ENCODE data around the gene PCDH12.

Gene PCDH12

DNA sequence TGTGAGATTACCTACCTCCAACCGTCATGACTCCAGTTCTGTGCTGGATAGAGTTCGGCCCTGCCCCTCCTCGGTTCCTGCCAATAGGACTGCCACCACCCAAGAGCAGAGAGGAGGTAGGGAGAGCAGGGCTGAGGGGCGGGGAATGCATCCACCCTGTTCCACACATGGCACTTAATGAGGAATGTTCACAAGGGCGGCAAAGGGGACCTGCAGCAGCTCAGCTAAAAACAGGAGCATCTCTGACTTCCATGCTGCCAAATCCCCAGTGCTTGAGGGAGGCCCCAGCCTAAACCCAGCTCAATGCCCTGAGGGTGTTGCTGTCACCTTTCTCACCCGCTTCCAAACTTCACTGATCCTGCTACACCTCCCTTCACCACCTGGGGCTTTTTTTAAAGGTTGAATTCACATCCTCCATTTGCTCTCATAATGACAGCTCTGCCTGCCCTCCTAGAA, 42.1 kb downstream of the PCDH12 start:
- TF ChIP-seq, protein P1, sequence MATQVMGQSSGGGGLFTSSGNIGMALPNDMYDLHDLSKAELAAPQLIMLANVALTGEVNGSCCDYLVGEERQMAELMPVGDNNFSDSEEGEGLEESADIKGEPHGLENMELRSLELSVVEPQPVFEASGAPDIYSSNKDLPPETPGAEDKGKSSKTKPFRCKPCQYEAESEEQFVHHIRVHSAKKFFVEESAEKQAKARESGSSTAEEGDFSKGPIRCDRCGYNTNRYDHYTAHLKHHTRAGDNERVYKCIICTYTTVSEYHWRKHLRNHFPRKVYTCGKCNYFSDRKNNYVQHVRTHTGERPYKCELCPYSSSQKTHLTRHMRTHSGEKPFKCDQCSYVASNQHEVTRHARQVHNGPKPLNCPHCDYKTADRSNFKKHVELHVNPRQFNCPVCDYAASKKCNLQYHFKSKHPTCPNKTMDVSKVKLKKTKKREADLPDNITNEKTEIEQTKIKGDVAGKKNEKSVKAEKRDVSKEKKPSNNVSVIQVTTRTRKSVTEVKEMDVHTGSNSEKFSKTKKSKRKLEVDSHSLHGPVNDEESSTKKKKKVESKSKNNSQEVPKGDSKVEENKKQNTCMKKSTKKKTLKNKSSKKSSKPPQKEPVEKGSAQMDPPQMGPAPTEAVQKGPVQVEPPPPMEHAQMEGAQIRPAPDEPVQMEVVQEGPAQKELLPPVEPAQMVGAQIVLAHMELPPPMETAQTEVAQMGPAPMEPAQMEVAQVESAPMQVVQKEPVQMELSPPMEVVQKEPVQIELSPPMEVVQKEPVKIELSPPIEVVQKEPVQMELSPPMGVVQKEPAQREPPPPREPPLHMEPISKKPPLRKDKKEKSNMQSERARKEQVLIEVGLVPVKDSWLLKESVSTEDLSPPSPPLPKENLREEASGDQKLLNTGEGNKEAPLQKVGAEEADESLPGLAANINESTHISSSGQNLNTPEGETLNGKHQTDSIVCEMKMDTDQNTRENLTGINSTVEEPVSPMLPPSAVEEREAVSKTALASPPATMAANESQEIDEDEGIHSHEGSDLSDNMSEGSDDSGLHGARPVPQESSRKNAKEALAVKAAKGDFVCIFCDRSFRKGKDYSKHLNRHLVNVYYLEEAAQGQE (IDR thresholded peaks at IDR 0.05; ENCODE audit: insufficient read depth in 1 of 2, low read depth in 2 of 2, low read length in 2 of 2): no peak
- TF ChIP-seq FOXP2 (optimal IDR thresholded peaks at IDR 0.05; ENCODE audit: borderline replicate concordance, extremely low read depth, extremely low read length, insufficient read depth): no peak
- TF ChIP-seq SIN3A (IDR thresholded peaks at IDR 0.05; ENCODE audit: borderline replicate concordance, insufficient read depth, low read length): no peak
- no peak for TF ChIP-seq POLR2AphosphoS5 (IDR thresholded peaks at IDR 0.05; ENCODE audit: low read depth, low read length)
- TF ChIP-seq TAF1 (IDR thresholded peaks at IDR 0.05; ENCODE audit: borderline replicate concordance, insufficient read depth, low read length): no peak

DNA sequence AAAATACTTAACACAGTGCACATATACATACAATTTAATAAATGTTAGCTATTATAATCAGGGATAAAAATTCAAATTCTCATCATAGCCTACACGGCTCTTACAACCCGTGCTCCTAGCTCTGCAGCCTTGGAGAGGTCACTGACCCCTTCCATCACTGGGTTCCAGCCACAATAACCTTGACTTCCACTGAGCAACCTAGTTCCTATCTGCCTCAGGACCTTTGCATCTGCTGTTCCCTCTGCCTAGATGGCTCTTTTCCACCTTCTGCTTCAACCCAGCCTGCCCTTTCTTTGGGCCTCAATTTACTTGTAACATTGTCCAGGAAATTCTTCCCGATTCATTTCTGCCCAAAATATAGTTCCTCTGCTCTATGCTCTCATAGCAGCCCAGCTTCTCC, 43.2 kb downstream of the PCDH12 start:
- TF ChIP-seq FOXP2 (optimal IDR thresholded peaks at IDR 0.05; ENCODE audit: borderline replicate concordance, extremely low read depth, extremely low read length, insufficient read depth) (no peak), POLR2AphosphoS5 (IDR thresholded peaks at IDR 0.05; ENCODE audit: low read depth, low read length) (no peak)
- TF ChIP-seq, protein P1 (IDR thresholded peaks at IDR 0.05; ENCODE audit: insufficient read depth in 1 of 2, low read depth in 2 of 2, low read length in 2 of 2): no peak

DNA sequence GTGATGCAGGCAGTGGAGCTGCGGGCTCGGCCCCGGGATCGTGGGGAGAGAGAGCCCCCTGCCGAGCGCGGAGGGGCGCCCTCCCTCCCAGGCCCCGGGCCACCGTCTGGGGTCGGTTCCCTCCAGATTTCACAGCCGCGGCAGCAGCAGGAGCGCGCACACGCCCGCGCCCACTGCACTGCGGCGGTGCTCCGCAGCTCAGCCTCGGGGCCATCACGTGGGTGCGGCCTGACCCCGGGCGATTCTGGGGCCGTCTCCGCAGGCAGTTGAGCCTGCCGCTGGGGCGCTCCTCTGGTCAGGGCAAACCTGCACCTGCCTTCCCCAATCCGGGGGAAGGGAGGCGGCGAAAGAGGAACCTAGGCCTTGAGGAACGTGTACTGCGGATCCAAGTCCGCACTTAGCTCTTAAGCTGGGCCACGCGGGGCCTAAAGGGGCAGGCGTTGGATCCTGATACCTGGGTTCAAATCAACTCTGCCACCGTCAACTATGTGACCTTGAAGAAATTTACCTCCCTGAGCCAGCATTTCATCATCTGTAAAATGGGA, 43.7 kb downstream of the PCDH12 start:
- TF ChIP-seq FOXP2 (optimal IDR thresholded peaks at IDR 0.05; ENCODE audit: borderline replicate concordance, extremely low read depth, extremely low read length, insufficient read depth) (no peak), TAF1 (IDR thresholded peaks at IDR 0.05; ENCODE audit: borderline replicate concordance, insufficient read depth, low read length) (no peak), POLR2AphosphoS5 (IDR thresholded peaks at IDR 0.05; ENCODE audit: low read depth, low read length) (no peak), SIN3A (IDR thresholded peaks at IDR 0.05; ENCODE audit: borderline replicate concordance, insufficient read depth, low read length) (no peak)
- TF ChIP-seq, protein P1 (IDR thresholded peaks at IDR 0.05; ENCODE audit: insufficient read depth in 1 of 2, low read depth in 2 of 2, low read length in 2 of 2): no peak

DNA sequence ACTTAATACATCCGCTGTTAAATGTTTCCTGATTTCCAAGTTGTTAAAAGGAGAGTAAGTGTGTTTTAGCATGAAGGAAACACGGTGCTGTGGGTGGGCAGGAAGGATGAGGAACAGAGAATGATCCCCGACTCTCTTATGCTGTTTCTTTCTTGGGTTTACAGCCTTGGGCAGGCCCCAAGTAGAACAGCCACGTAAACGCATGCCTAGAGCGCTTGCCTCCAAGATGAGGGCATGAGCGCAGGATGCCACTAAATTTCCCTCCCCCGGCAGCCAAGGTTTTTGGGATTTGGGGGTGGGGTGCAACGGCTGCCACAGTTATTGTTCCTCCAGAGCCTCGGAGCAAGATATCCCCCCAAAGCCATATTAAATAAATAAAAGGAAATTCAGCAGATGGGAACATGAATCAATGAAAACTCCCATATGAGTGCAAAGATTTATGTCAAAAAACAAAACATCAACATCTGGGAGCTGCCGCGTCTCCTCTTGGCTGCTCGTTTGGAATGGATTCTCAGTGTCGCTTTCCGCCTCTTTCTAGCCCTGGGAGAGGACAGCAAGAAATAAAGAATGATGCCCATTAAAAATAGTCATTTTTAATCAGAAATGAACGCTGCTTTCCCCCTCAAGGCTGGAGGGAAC, 44.3 kb downstream of the PCDH12 start:
- TF ChIP-seq TAF1 (IDR thresholded peaks at IDR 0.05; ENCODE audit: borderline replicate concordance, insufficient read depth, low read length) (no peak), SIN3A (IDR thresholded peaks at IDR 0.05; ENCODE audit: borderline replicate concordance, insufficient read depth, low read length) (no peak), POLR2AphosphoS5 (IDR thresholded peaks at IDR 0.05; ENCODE audit: low read depth, low read length) (no peak), FOXP2 (optimal IDR thresholded peaks at IDR 0.05; ENCODE audit: borderline replicate concordance, extremely low read depth, extremely low read length, insufficient read depth) (no peak)
- TF ChIP-seq, protein P1 (IDR thresholded peaks at IDR 0.05; ENCODE audit: insufficient read depth in 1 of 2, low read depth in 2 of 2, low read length in 2 of 2): no peak
